OCI-LY7 (cell line): ENCODE data around the gene TSHZ3. TPM values are rescaled to one million over a fixed set of nuclear protein-coding genes. Genes with fewer than 3 reads are reported as not detected.

Experiments used
- BruUV-seq: library from RNA; stranded (reverse); fragments of 400-500 nt; replicated peaks from 2 replicates; lab custom pipeline; 2021; lab: Mats Ljungman, UMichigan
- CTCF ChIA-PET: fragments of 300-600 bp; sonication (Branson Sonifier 250); formaldehyde crosslinking; loops from one replicate; lab custom pipeline; 2022; ENCODE audit warnings: antibody characterized with exemption; ENCODE audit not compliant: unreplicated experiment; lab: Charles Lee
- POLR2A ChIA-PET: fragments of 300-600 bp; sonication (Branson Sonifier 250); formaldehyde crosslinking; loops from one replicate; lab custom pipeline; 2022; ENCODE audit warnings: antibody characterized with exemption; lab: Charles Lee
- DNase-seq: peaks from one replicate; pipeline ENCODE4 v3.0.0-alpha.2; 2015; ENCODE audit warnings: low spot score
- H2AFZ ChIP-seq: fragments of 200-600 bp; sonication (generic), shearing (Covaris generic); 2 replicates; pipeline ENCODE4 v1.6.1; 2014; ENCODE audit warnings: mild to moderate bottlenecking, antibody characterized with exemption, low read length, moderate library complexity
- H3K27ac ChIP-seq: fragments of 200-600 bp; sonication (generic); 2 replicates; pipeline ENCODE4 v1.5.1; 2014; ENCODE audit warnings: mixed run types, low read depth, mild to moderate bottlenecking, moderate library complexity, low read length, inconsistent platforms; ENCODE audit not compliant: poor library complexity, severe bottlenecking
- H3K36me3 ChIP-seq: fragments of 200-600 bp; sonication (generic); 2 replicates; pipeline ENCODE4 v1.6.1; 2014; ENCODE audit warnings: mild to moderate bottlenecking, antibody characterized with exemption, low read length, moderate library complexity, mixed read lengths; ENCODE audit not compliant: insufficient read depth
- H3K4me1 ChIP-seq: fragments of 200-600 bp; sonication (generic); 2 replicates; pipeline ENCODE4 v1.5.1; 2014; ENCODE audit warnings: mild to moderate bottlenecking, low read length; ENCODE audit not compliant: insufficient read depth, poor library complexity, severe bottlenecking
- H3K4me2 ChIP-seq: fragments of 200-600 bp; sonication (generic); 2 replicates; pipeline ENCODE4 v1.6.1; 2014; ENCODE audit warnings: mild to moderate bottlenecking, low read length
- H3K4me3 ChIP-seq: fragments of 200-600 bp; sonication (generic); 2 replicates; pipeline ENCODE4 v1.5.1; 2014; ENCODE audit warnings: mild to moderate bottlenecking, low read depth, low read length; ENCODE audit not compliant: poor library complexity, severe bottlenecking
- H3K79me2 ChIP-seq: fragments of 200-600 bp; sonication (generic); 2 replicates; pipeline ENCODE4 v1.6.1; 2016; ENCODE audit warnings: low read depth, mild to moderate bottlenecking, low read length, moderate library complexity, mixed read lengths; ENCODE audit not compliant: insufficient read depth
- H3K9me2 ChIP-seq: fragments of 200-600 bp; sonication (generic); 2 replicates; pipeline ENCODE4 v1.6.1; 2016; ENCODE audit warnings: mild to moderate bottlenecking, low read length, mixed read lengths; ENCODE audit not compliant: insufficient read depth
- H3K9me3 ChIP-seq: fragments of 200-600 bp; sonication (generic); 2 replicates; pipeline ENCODE4 v1.6.1; 2014; ENCODE audit warnings: mild to moderate bottlenecking, mixed run types, low read length, mixed read lengths
- H4K20me1 ChIP-seq: fragments of 200-600 bp; sonication (generic); 2 replicates; pipeline ENCODE4 v1.6.1; 2014; ENCODE audit warnings: mild to moderate bottlenecking, antibody characterized with exemption, low read length, moderate library complexity, mixed read lengths; ENCODE audit not compliant: insufficient read depth
- CTCF ChIP-seq: fragments of 200-600 bp; sonication (generic); conservative IDR thresholded peaks from 2 replicates; pipeline ENCODE4 v1.5.1; 2014; ENCODE audit warnings: mild to moderate bottlenecking, antibody characterized with exemption, low read length, moderate library complexity, mixed read lengths
- EZH2phosphoT487 ChIP-seq: fragments of 200-600 bp; sonication (generic); IDR thresholded peaks from 2 replicates; pipeline ENCODE4 v1.6.1; 2018; ENCODE audit warnings: low read depth, borderline replicate concordance, mild to moderate bottlenecking, mixed run types, antibody characterized with exemption, low read length, moderate library complexity, mixed read lengths
- intact Hi-C: fragments of 100-400 bp; cut with micrococcal nuclease; formaldehyde crosslinking; loops from one replicate; pipeline ENCODE4 v1.10.0; 2022; ENCODE audit not compliant: unreplicated experiment
- total RNA-seq, 2 experiments: library from RNA; depleted of rRNA in 1 of 2; stranded (reverse); fragments of >200 nt in 1 of 2; shearing (Covaris generic) in 1 of 2; gene quantifications; 2 replicates each; pipeline ENCODE4 v1.2.3, GENCODE V29; 2014 to 2022

Gene TSHZ3
- total RNA-seq, 2 experiments from 2014 or later = not detected

DNA sequence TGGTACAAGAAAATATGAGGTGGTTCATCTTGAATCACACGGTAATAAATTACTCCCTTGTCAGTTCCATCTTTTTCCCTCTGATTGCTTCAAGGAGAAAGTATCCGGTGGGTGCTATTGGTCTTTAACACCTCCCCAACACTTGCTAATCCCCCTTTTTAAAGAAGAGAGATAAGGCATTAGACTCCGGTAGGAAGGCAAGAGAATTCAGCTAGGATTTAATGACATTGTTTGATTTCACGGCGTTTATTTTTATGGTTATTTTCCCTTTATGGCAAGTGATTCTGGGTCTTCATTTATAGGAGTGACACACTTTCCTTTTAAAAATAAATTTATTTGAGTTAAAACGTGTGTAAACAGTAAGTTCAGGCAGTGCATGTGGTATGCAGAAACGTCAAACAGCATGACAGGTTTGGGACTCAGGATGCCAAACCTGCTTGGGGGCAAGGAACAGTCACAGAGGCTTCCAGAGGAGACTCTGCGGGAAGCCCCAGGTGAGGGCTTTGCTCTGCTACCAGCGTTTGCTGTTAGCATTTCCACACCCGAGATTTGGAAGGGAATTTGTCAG is 36.5 kb downstream of the TSHZ3 start:
- TF ChIP-seq EZH2phosphoT487 (no peak), CTCF (no peak)
- no TSS peak for BruUV-seq
- no peaks in the 10 kb centered on the region for H4K20me1 ChIP-seq
- no peak for DNase-seq
- no peak overlapping the region for H2AFZ ChIP-seq
- no peak overlapping the region for H3K27ac ChIP-seq
- H3K4me2 ChIP-seq = no peak overlapping the region
- H3K36me3 ChIP-seq = no peaks in the 10 kb centered on the region
- H3K9me3 ChIP-seq = no peaks in the 10 kb centered on the region
- intact Hi-C loops = no loop called here
- no peaks in the 10 kb centered on the region for H3K9me2 ChIP-seq
- CTCF ChIA-PET = no interaction called here
- H3K4me1 ChIP-seq = no peaks in the 10 kb centered on the region
- no peak overlapping the region for H3K4me3 ChIP-seq
- POLR2A ChIA-PET = no interaction called here
- H3K79me2 ChIP-seq = no peaks in the 10 kb centered on the region

DNA sequence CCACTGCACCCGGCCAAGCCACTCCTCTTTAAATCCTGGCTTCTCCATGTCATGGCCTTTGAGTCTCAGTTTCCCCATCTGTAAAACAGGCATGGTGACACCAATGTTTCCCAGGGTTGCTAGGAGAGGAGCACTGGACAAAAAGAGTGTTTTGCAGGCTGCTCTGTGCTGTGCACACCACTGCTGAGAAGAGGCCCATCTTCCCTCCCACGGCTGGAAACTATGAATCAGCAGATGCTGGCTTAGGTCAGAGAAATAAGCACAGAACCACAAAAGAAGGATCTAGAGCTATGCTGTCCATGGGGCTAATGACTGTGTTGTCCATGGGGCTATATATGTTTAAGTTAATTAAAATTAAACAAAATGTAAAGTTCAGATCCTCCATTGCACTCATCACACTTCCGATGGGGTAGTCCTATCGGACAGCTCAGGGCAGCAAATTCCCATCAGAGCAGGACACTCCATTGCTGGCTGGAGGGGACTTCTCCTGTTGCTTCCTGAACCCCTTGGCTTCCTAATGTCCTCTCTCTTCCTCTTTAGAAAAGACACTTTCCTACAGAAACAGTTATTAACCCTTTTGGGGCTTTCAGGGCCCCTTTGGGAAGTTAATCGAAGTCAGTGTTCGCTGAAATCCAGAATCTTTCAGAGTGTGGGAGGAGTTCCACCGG is 37.1 kb downstream of the TSHZ3 start:
- no peak overlapping the region for H3K27ac ChIP-seq
- H3K4me3 ChIP-seq = no peak overlapping the region
- CTCF ChIA-PET = no interaction called here
- no TSS peak for BruUV-seq
- H3K36me3 ChIP-seq = no peaks in the 10 kb centered on the region
- H3K9me3 ChIP-seq = no peaks in the 10 kb centered on the region
- no peaks in the 10 kb centered on the region for H3K4me1 ChIP-seq
- H3K9me2 ChIP-seq = no peaks in the 10 kb centered on the region
- H3K4me2 ChIP-seq = no peak overlapping the region
- TF ChIP-seq CTCF (no peak), EZH2phosphoT487 (no peak)
- H2AFZ ChIP-seq = no peak overlapping the region
- no peaks in the 10 kb centered on the region for H4K20me1 ChIP-seq
- intact Hi-C loops = no loop called here
- POLR2A ChIA-PET = no interaction called here
- H3K79me2 ChIP-seq = no peaks in the 10 kb centered on the region
- DNase-seq = no peak

- ChIA-PET POLR2A (interaction anchor here (0.8 kb wide), 1 partner anchor 43 kb away, joined by 3 read pairs; no protein-coding TSS in a partner anchor), CTCF (no interaction called here)
- H3K9me3 ChIP-seq = no peaks in the 10 kb centered on the region
- no TSS peak for BruUV-seq
- no peak for DNase-seq
- H2AFZ ChIP-seq = no peak overlapping the region
- H3K9me2 ChIP-seq = no peaks in the 10 kb centered on the region
- H4K20me1 ChIP-seq = no peaks in the 10 kb centered on the region
- no peaks in the 10 kb centered on the region for H3K4me1 ChIP-seq
- no peaks in the 10 kb centered on the region for H3K36me3 ChIP-seq
- no peak overlapping the region for H3K4me2 ChIP-seq
- H3K27ac ChIP-seq = no peak overlapping the region
- no peak for TF ChIP-seq CTCF
- TF ChIP-seq EZH2phosphoT487 = no peak
- H3K4me3 ChIP-seq = no peak overlapping the region
- intact Hi-C loops = no loop called here
- no peaks in the 10 kb centered on the region for H3K79me2 ChIP-seq
Observed at GRCh38 chr19:31310432-31311133, 38.7 kb downstream of the TSHZ3 start.
